A673 (cell line): Measurements from ENCODE around the gene ADGRL1.

Experiments
- EZH2 ChIP-seq: fragments of 200-600 bp; sonication (generic); IDR thresholded peaks from 2 replicates; pipeline ENCODE4 v1.6.1; 2017; ENCODE audit warnings: borderline replicate concordance, low read depth, mild to moderate bottlenecking, mixed read lengths, antibody characterized with exemption, low read length; ENCODE audit not compliant: poor library complexity, severe bottlenecking
- TF ChIP-seq, protein P1 (sequence below): fragments of 300-800, 200-600 bp; sonication (generic); conservative IDR thresholded peaks from 2 replicates; pipeline ENCODE4 v1.5.1; 2017; ENCODE audit warnings: low read depth, mild to moderate bottlenecking, antibody characterized with exemption, low read length, moderate library complexity, mixed read lengths

- TF ChIP-seq EZH2 = no peak
- TF ChIP-seq, protein P1, sequence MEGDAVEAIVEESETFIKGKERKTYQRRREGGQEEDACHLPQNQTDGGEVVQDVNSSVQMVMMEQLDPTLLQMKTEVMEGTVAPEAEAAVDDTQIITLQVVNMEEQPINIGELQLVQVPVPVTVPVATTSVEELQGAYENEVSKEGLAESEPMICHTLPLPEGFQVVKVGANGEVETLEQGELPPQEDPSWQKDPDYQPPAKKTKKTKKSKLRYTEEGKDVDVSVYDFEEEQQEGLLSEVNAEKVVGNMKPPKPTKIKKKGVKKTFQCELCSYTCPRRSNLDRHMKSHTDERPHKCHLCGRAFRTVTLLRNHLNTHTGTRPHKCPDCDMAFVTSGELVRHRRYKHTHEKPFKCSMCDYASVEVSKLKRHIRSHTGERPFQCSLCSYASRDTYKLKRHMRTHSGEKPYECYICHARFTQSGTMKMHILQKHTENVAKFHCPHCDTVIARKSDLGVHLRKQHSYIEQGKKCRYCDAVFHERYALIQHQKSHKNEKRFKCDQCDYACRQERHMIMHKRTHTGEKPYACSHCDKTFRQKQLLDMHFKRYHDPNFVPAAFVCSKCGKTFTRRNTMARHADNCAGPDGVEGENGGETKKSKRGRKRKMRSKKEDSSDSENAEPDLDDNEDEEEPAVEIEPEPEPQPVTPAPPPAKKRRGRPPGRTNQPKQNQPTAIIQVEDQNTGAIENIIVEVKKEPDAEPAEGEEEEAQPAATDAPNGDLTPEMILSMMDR = no peak
Observed at GRCh38 chr19:14203177-14203576, 2.8 kb downstream of the ADGRL1 start.
